ENCODE measurements around the gene TMEM178B. TPM values are rescaled to one million over a fixed set of nuclear protein-coding genes. Genes with fewer than 3 reads are reported as not detected.
A peak's percentile ranks its signal among the peaks of the same experiment; 100 is the strongest.

The TMEM178B gene
- total RNA-seq, 1 experiment from 2014 or later = 0.39 TPM

GRCh38 chr7:141097430-141097829 is 23.6 kb downstream of the TMEM178B start:
- POLR2A ChIA-PET = interaction anchor here (0.6 kb wide), 1 partner anchor 44 kb away, joined by 4 read pairs; no protein-coding TSS in a partner anchor
- in situ Hi-C loops (cut with HindIII; ENCODE audit: low pct_unique_long_range_greater_than_20kb, low sequenced_read_pairs) (no loop called here), intact Hi-C loops (cut with micrococcal nuclease; ENCODE audit: unreplicated experiment) (loop anchor here (5.0 kb wide), 1 partner anchor 50 kb away; no protein-coding TSS in a partner anchor)
- no peak for TF ChIP-seq CTCF (IDR thresholded peaks at IDR 0.05)
- peak; percentile 86 to 92 for TF ChIP-seq REST (IDR thresholded peaks at IDR 0.05; ENCODE audit: insufficient read depth in 1 of 2, low read depth in 2 of 2, low read length in 1 of 2)
- H3K4me3 ChIP-seq (ENCODE audit: low read depth in 2 of 2, low read length in 2 of 2) = no peak overlapping the region
- H3K4me1 ChIP-seq (ENCODE audit: control insufficient read depth, insufficient read depth, low read length) = no peaks in the 10 kb centered on the region
- DNase-seq (ENCODE audit: low read depth, low spot score) = no peak
- ATAC-seq = no peak
- BruUV-seq (replicated peaks) = no TSS peak
- H3K36me3 ChIP-seq (ENCODE audit: control insufficient read depth, insufficient read depth, low read length) = no peaks in the 10 kb centered on the region
- H3K9me3 ChIP-seq (ENCODE audit: control insufficient read depth, insufficient read depth, low read depth, low read length) = no peaks in the 10 kb centered on the region
- CTCF ChIA-PET = interaction anchor here (0.6 to 0.7 kb wide), 2 partner anchors 144 to 449 kb away, joined by 3 to 10 read pairs; no protein-coding TSS in a partner anchor
- peaks cover 2% of the 10 kb centered on the region; the same call in 1 of the 2 replicates for H3K27me3 ChIP-seq (ENCODE audit: control insufficient read depth, insufficient read depth, low read length)
- H3K27ac ChIP-seq (ENCODE audit: low read length) = no peak overlapping the region

DNA sequence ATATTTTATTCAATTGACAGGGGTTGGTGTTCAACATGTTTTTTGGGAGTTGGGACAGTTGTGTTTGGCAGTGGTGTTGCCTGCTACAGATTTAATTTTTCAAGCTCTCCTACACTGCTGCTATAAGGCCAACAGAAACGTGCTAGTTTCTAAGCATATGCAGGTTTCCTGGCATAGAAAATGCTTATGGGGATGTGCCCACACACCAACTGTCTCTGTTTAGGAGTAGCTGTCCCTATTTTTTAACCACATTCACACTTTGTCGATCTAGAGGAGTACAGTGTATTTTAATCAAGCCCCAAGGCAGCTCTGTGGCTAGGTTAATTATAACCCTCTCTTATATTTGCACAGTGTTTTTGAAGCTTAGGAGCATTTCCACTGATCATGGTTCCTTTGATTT is 28.6 kb downstream of the TMEM178B start:
- Histone ChIP-seq H3K36me3 (ENCODE audit: control insufficient read depth, insufficient read depth, low read length) (no peaks in the 10 kb centered on the region), H3K4me3 (ENCODE audit: low read depth in 2 of 2, low read length in 2 of 2) (no peak overlapping the region), H3K9me3 (ENCODE audit: control insufficient read depth, insufficient read depth, low read depth, low read length) (no peaks in the 10 kb centered on the region), H3K4me1 (ENCODE audit: control insufficient read depth, insufficient read depth, low read length) (no peaks in the 10 kb centered on the region), H3K27me3 (ENCODE audit: control insufficient read depth, insufficient read depth, low read length) (peaks cover 4% of the 10 kb centered on the region; the same call in 1 of the 2 replicates), H3K27ac (ENCODE audit: low read length) (no peak overlapping the region)
- DNase-seq (ENCODE audit: low read depth, low spot score) = no peak
- intact Hi-C loops (cut with micrococcal nuclease; ENCODE audit: unreplicated experiment) (no loop called here), in situ Hi-C loops (cut with HindIII; ENCODE audit: low pct_unique_long_range_greater_than_20kb, low sequenced_read_pairs) (no loop called here)
- ChIA-PET CTCF (no interaction called here), POLR2A (no interaction called here)
- TF ChIP-seq SIN3A (IDR thresholded peaks at IDR 0.05; ENCODE audit: borderline replicate concordance, insufficient read depth, low read depth, low read length) = no peak
- no peak for TF ChIP-seq POLR2AphosphoS5 (IDR thresholded peaks at IDR 0.05; ENCODE audit: low read depth, low read length)
- no peak for TF ChIP-seq TCF7L2 (IDR thresholded peaks at IDR 0.05; ENCODE audit: low read depth, low read length)
- TF ChIP-seq CTCF (IDR thresholded peaks at IDR 0.05) = no peak
- no TSS peak for BruUV-seq (replicated peaks)
- no peak for ATAC-seq

Measured in Panc1 (cell line).